HG02852 (cell line): ENCODE measurements around the gene ZNF473.
"Not testable (repeated sequence)": the region's sequence is repeated elsewhere in the genome, so short reads cannot be mapped to it uniquely, and the experiment has no call there.

Source experiments
- ATAC-seq: cut with Tn5 transposase; IDR thresholded peaks from one replicate; pipeline ENCODE4 v1.9.1; 2021; ENCODE audit warnings: mild to moderate bottlenecking, moderate library complexity; ENCODE audit not compliant: unreplicated experiment

Gene ZNF473

GRCh38 chr19:50097884-50098283 is 72.1 kb downstream of the ZNF473 start:
- ATAC-seq = not testable (repeated sequence)

- not testable (repeated sequence) for ATAC-seq
These were observed 73.1 kb downstream of the ZNF473 start for GRCh38 chr19:50098892-50099291.

- not testable (repeated sequence) for ATAC-seq
These were observed 73.9 kb downstream of the ZNF473 start for GRCh38 chr19:50099696-50100095.

- not testable (repeated sequence) for ATAC-seq
These were observed 75.1 kb downstream of the ZNF473 start for GRCh38 chr19:50100946-50101345.
